ENCODE measurements around the gene TAC4. TPM values are rescaled to one million over a fixed set of nuclear protein-coding genes. Genes with fewer than 3 reads are reported as not detected.

The TAC4 gene
- 1.2 TPM in 1 of 2 replicates, not detected in the other for total RNA-seq (2014; rRNA removed; shearing (Covaris generic))

GRCh38 chr17:49848019-49848473 lies at the start of gene TAC4:
Gene TAC4 (minus strand): TSS chr17:49848069. CDS start chr17:49848017, 52 bp downstream.

GRCh38 chr17:49788478-49789242 lies 59.2 kb downstream of the TAC4 start, which contains the start of gene KAT7:
Gene KAT7 (plus strand): TSS chr17:49788681. CDS start chr17:49788835, 154 bp downstream.

Other genes with a start within 250 kb of the TAC4 start
- gene SPOP, start 170.0 kb downstream of the TAC4 start, total RNA-seq (2014; rRNA removed; shearing (Covaris generic)), result 31.8 and 41.0 TPM in 2 replicates
- gene SLC35B1, start 140.1 kb downstream of the TAC4 start, total RNA-seq (2014; rRNA removed; shearing (Covaris generic)), result 54.8 and 58.8 TPM in 2 replicates
- gene FAM117A, start 83.9 kb downstream of the TAC4 start, total RNA-seq (2014; rRNA removed; shearing (Covaris generic)), result 0.98 and 3.4 TPM in 2 replicates
- gene KAT7, start 59.4 kb downstream of the TAC4 start, total RNA-seq (2014; rRNA removed; shearing (Covaris generic)), result 44.1 and 47.9 TPM in 2 replicates
- gene DLX4, start 121.1 kb upstream of the TAC4 start, total RNA-seq (2014; rRNA removed; shearing (Covaris generic)), result 0.53 and 1.4 TPM in 2 replicates
- gene DLX3, start 147.2 kb upstream of the TAC4 start, total RNA-seq (2014; rRNA removed; shearing (Covaris generic)), result not detected in 2 replicates
- 360 and 393 TPM in 2 replicates for gene ITGA3, start 208.0 kb upstream of the TAC4 start, total RNA-seq (2014; rRNA removed; shearing (Covaris generic))
- 9.6 and 14.0 TPM in 2 replicates for gene PDK2, start 247.3 kb upstream of the TAC4 start, total RNA-seq (2014; rRNA removed; shearing (Covaris generic))

Data from A375 (cell line).